Pons (tissue), 1 donor: ENCODE measurements around the gene SLC1A4.
A peak's percentile ranks its signal among the peaks of the same experiment; 100 is the strongest.
"Not testable (repeated sequence)": the region's sequence is repeated elsewhere in the genome, so short reads cannot be mapped to it uniquely, and the experiment has no call there.

Source experiments
- DNase-seq: peaks from one replicate; pipeline ENCODE4 v3.0.0-alpha.2; 2016; ENCODE audit warnings: low spot score

SLC1A4 gene

GRCh38 chr2:64989126-64989981, at the start of gene SLC1A4:
Gene SLC1A4, plus strand, starts transcription at chr2:64989399. Its CDS starts 245 bp downstream, at chr2:64989644.
- DNase-seq = peak; percentile 77

- no peak for DNase-seq
These were observed 48.1 kb upstream of the SLC1A4 start for GRCh38 chr2:64941143-64941542.

- no peak for DNase-seq
These were observed 47.4 kb upstream of the SLC1A4 start for GRCh38 chr2:64941801-64942200.

- no peak for DNase-seq
These were observed 46.5 kb upstream of the SLC1A4 start for GRCh38 chr2:64942693-64943092.

- DNase-seq = peak; percentile 72
These were observed 45.6 kb upstream of the SLC1A4 start for GRCh38 chr2:64943387-64944150.

GRCh38 chr2:64944484-64944883, 44.7 kb upstream of the SLC1A4 start:
- no peak for DNase-seq

GRCh38 chr2:64945973-64946768, 43.0 kb upstream of the SLC1A4 start:
- no peak for DNase-seq

GRCh38 chr2:64946769-64947247, 42.4 kb upstream of the SLC1A4 start:
- DNase-seq = no peak

- peak; percentile 32 for DNase-seq
These were observed 41.3 kb upstream of the SLC1A4 start for GRCh38 chr2:64947885-64948284.

- no peak for DNase-seq
These were observed 38.7 kb upstream of the SLC1A4 start for GRCh38 chr2:64950226-64951160.

GRCh38 chr2:64951306-64951953, 37.8 kb upstream of the SLC1A4 start:
- no peak for DNase-seq

- DNase-seq = no peak
These were observed 37.1 kb upstream of the SLC1A4 start for GRCh38 chr2:64952096-64952495.

GRCh38 chr2:64952511-64953482, 36.4 kb upstream of the SLC1A4 start:
- no peak for DNase-seq

- no peak for DNase-seq
These were observed 33.7 kb upstream of the SLC1A4 start for GRCh38 chr2:64955467-64955866.

GRCh38 chr2:64957109-64957903, 31.9 kb upstream of the SLC1A4 start:
- no peak for DNase-seq

- no peak for DNase-seq
These were observed 30.6 kb upstream of the SLC1A4 start for GRCh38 chr2:64958556-64958955.

GRCh38 chr2:64960819-64961218, 28.4 kb upstream of the SLC1A4 start:
- no peak for DNase-seq

- DNase-seq = not testable (repeated sequence)
These were observed 26.1 kb upstream of the SLC1A4 start for GRCh38 chr2:64963138-64963537.
